GM19372 (cell line): ENCODE measurements around the gene RAB31.

Source experiments
- ATAC-seq: cut with Tn5 transposase; IDR thresholded peaks from one replicate; pipeline ENCODE4 v1.9.1; 2021; ENCODE audit warnings: mild to moderate bottlenecking, low read depth, moderate library complexity; ENCODE audit not compliant: unreplicated experiment

RAB31 gene

GRCh38 chr18:9809697-9810096 is 101.6 kb downstream of the RAB31 start:
- ATAC-seq = no peak

DNA sequence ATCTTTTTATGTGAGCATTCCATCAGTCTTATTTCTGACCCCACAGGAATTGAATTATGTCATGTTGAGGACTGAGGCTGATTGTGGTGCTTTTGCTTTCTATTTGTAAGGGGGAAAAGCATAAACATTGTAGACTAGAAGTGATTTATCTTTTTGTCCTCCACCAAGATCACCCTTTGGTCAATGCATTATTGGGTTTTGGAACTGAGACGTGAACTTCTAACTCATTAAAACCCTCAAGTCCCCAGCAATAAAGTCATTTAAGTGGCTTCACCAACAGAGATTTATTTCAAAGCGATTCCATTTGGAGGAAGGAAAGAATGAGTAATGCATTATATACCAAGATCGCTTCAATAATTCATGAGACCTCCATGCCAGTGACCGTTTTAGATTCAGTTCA is 102.2 kb downstream of the RAB31 start:
- ATAC-seq = no peak

- ATAC-seq = no peak
Measured at GRCh38 chr18:9810994-9811705, 103.0 kb downstream of the RAB31 start.

DNA sequence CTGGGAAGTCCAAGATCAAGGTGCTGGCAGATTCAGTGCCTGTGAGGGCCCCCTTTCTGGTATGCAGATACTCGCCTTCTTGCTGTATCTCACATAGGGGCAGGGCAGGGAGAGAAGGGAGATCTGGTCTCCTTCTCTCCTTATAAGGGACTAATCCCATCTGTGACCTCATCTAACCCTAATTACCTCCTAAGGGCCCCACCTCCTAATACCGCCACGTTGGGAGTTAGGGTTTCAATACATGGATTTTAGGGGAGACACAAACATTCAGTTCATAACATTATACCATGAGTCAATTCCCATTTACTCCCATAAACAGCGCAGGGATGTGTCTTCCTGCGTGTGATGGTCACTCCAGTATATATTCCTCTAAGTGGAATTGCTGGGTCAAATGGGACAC is 103.9 kb downstream of the RAB31 start:
- no peak for ATAC-seq

DNA sequence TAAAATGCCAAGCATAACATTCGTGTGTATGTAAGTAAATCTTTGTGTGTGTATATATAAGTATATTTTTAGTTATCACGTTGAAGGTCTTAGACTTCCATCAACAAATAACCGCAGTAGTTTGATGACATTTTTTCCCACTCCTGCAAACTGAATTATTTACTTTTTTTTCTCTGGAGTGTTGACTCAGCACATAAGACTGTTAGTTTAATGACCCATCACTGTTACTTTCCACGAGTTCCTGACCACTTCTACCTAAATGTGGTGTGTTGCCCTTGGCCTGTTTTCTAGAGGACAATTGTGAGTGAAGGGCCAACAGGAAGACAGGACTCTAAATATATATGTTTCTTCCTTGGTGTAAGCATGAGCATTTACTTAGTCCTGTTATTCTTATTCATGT is 106.3 kb downstream of the RAB31 start:
- ATAC-seq = no peak

- no peak for ATAC-seq
Measured at GRCh38 chr18:9817286-9817685, 109.2 kb downstream of the RAB31 start.

- ATAC-seq = no peak
Measured at GRCh38 chr18:9817725-9818422, 109.8 kb downstream of the RAB31 start.

DNA sequence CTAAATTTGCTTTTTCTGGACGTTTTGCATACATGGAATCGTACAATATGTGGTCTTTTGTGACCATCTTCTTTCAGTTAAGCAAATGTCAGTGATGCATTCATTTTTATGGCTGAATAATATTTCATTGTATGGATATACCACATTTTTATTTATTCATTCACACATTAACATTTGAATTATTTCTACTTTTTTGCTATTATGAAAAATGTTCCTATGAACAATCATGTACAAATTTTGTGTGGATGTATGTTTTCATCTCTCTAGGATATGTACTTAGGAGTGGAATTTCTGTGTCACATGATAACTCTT is 110.3 kb downstream of the RAB31 start:
- no peak for ATAC-seq

DNA sequence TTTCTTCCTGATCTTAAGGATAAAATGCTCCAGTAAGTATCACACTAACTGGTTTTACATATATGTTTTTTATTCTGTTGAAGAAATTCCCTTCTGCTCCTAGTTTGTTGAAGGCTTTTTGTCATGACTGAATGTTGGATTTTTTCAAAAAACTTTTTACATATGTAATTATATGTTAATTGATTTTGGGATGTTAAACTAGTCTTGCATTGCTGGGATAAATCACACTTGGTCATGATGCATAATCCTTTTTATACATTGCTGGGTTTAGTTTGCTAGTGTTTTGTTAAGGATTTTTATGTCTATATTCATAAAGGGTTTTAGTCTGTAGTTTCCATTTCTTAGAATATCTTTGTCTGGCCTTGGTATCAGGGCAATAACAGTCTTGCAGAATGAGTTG is 112.0 kb downstream of the RAB31 start:
- no peak for ATAC-seq

DNA sequence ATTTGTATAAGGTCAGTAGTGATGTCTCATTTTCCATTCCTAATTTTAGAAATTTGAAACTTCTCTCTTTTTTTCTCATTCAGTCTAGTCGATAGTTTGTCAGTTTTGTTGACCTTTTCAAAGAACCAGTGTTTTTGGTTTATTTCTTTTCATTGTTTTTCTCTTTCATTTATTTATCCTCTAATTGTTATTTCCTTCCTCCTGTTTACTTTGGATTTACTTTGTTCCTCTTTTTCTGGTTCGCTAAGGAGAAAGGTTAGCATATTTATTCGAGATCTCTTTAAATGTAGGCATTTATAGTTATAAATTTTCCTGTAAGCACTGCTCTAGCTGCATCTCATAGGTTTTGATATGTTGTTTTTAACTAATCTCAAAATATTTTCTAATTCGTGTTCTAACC is 112.6 kb downstream of the RAB31 start:
- ATAC-seq = no peak

DNA sequence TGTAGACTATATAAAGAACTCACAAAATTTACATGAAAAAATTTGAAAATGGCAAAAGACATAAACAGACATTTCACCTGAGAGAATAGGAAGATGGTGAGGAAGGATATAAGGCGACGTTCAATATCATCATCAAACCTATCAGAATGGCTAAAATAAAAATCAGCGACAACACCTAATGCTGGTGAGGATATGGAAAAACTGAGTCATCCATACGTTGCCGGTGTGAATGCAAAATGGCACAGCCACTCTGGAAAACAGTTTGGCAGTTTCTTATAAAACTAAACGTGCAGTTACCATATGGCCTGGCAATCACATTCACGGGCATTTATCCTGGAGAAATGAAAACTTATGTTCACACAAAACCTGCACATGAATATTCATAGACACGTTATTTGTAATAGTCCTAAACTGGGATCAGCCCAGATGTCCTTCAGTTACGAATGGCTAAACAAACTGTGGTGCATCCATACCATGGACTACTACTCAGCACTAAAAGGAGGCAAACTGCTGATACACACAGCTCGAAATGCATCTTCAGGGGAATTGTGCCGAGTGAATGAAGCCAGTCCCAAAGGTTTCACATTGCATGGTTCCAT is 114.6 kb downstream of the RAB31 start:
- ATAC-seq = no peak

GRCh38 chr18:9823805-9824473 is 115.8 kb downstream of the RAB31 start:
- ATAC-seq = no peak

- ATAC-seq = no peak
Measured at GRCh38 chr18:9824474-9824832, 116.4 kb downstream of the RAB31 start.

DNA sequence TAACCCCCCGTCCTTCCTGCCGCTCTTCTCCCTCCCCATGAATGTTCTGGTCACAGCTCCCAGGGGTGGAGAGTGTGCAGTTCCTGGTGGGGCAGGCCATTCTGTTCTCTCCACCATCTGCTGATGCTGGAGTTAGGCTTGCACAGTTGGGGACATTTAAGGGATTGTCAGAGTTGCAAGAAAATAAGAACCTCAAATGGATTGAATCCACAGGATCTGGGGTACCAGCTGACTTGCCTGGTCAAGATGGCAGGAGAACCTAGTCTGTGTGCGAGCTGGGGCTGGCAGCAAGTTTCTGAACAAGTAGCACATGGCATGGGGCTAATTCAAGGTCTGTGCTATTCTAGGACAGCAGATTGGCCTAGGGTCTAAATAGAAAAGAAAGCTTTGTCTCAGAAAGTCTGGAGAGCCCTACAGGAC is 116.9 kb downstream of the RAB31 start:
- ATAC-seq = no peak

GRCh38 chr18:9825571-9826073 is 117.5 kb downstream of the RAB31 start:
- ATAC-seq = no peak

GRCh38 chr18:9826685-9827084 is 118.6 kb downstream of the RAB31 start:
- no peak for ATAC-seq

GRCh38 chr18:9827211-9827792 is 119.2 kb downstream of the RAB31 start:
- ATAC-seq = no peak

GRCh38 chr18:9827793-9828505 is 119.8 kb downstream of the RAB31 start:
- ATAC-seq = no peak

GRCh38 chr18:9828506-9829396 is 120.7 kb downstream of the RAB31 start:
- ATAC-seq = no peak

DNA sequence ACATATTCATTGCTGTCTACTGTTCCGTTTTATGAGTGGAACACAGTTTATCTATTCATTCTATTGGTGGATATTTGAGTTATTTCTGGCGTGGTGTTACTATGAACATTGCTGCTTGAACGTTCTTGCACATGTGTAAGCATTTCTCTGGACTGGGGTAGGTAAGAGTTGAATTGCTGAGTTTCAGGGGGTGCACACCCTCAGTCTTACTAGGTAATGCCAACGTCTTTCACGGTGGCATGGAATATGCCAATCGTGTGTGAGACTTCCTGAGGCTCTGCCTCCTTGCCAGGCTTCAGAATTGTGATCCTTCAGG is 121.3 kb downstream of the RAB31 start:
- ATAC-seq = no peak
